SU-DHL-6 (cell line): ENCODE measurements around the gene SCRN1.
"Not testable (repeated sequence)": the region's sequence is repeated elsewhere in the genome, so short reads cannot be mapped to it uniquely, and the experiment has no call there.

ENCODE experiments used
- EZH2phosphoT487 ChIP-seq: fragments of 200-600 bp; sonication (generic), shearing (Covaris generic); conservative IDR thresholded peaks from 2 replicates; pipeline ENCODE4 v1.6.1; 2018; ENCODE audit warnings: mild to moderate bottlenecking, antibody characterized with exemption, low read length, moderate library complexity, mixed read lengths
- TF ChIP-seq, protein P1 (sequence below): fragments of 200-600 bp; sonication (generic); IDR thresholded peaks from one replicate; pipeline ENCODE4 v1.5.1; 2017; ENCODE audit warnings: antibody characterized with exemption, mild to moderate bottlenecking, low read length, moderate library complexity; ENCODE audit not compliant: insufficient read depth, poor library complexity, severe bottlenecking

DNA sequence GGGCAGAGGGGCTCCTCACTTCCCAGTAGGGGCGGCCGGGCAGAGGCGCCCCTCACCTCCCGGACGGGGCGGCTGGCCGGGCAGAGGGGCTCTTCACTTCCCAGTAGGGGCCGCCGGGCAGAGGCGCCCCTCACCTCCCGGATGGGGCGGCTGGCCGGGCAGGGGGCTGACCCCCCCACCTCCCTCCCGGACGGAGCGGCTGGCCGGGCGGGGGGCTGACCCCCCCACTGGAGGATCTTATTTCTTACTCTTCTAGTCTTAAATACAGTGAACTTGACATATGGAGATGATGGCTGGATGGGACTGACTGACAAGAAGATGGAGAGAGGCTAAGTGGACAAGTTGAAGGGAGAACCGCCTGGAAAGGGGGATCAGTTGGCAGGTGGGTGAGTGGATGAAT, 28.0 kb downstream of the SCRN1 start:
- TF ChIP-seq, protein P1, sequence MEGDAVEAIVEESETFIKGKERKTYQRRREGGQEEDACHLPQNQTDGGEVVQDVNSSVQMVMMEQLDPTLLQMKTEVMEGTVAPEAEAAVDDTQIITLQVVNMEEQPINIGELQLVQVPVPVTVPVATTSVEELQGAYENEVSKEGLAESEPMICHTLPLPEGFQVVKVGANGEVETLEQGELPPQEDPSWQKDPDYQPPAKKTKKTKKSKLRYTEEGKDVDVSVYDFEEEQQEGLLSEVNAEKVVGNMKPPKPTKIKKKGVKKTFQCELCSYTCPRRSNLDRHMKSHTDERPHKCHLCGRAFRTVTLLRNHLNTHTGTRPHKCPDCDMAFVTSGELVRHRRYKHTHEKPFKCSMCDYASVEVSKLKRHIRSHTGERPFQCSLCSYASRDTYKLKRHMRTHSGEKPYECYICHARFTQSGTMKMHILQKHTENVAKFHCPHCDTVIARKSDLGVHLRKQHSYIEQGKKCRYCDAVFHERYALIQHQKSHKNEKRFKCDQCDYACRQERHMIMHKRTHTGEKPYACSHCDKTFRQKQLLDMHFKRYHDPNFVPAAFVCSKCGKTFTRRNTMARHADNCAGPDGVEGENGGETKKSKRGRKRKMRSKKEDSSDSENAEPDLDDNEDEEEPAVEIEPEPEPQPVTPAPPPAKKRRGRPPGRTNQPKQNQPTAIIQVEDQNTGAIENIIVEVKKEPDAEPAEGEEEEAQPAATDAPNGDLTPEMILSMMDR, result not testable (repeated sequence)
- TF ChIP-seq EZH2phosphoT487, result not testable (repeated sequence)
